ENCODE measurements around the gene TNIK.

DNA sequence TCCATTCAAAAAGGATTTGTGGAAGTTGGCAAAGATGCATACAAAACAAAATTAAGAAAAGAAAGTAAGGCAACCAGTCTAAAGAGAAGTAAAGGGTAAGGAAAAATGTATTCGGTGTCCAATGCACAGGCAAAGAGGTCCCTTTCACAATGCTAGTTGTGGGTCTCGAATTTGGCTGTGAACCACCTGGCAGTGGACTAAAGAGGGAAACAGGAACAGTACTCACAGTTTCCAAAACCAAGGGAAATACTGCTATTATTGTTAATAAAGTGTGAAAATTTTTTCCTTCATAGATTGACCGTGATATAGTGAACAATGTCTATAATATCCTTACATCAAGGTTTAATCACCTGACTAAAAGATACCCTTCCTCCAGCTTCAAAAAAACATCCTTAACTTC lies 57.9 kb downstream of the TNIK start:
- TF ChIP-seq, protein P1, sequence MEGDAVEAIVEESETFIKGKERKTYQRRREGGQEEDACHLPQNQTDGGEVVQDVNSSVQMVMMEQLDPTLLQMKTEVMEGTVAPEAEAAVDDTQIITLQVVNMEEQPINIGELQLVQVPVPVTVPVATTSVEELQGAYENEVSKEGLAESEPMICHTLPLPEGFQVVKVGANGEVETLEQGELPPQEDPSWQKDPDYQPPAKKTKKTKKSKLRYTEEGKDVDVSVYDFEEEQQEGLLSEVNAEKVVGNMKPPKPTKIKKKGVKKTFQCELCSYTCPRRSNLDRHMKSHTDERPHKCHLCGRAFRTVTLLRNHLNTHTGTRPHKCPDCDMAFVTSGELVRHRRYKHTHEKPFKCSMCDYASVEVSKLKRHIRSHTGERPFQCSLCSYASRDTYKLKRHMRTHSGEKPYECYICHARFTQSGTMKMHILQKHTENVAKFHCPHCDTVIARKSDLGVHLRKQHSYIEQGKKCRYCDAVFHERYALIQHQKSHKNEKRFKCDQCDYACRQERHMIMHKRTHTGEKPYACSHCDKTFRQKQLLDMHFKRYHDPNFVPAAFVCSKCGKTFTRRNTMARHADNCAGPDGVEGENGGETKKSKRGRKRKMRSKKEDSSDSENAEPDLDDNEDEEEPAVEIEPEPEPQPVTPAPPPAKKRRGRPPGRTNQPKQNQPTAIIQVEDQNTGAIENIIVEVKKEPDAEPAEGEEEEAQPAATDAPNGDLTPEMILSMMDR (IDR thresholded peaks at IDR 0.05) = no peak
- TF ChIP-seq POLR2AphosphoS5 (IDR thresholded peaks at IDR 0.05) = no peak

All from stomach (tissue), 4 donors.